Uterus (tissue), 2 donors: ENCODE results near the gene SPTLC1.
"Not testable (repeated sequence)": the region's sequence is repeated elsewhere in the genome, so short reads cannot be mapped to it uniquely, and the experiment has no call there.

ENCODE experiments used
- CTCF ChIP-seq, 4 experiments: fragments of 200-600 bp in 2 of 4; fragments of 450-650 bp in 2 of 4; sonication (generic) in 2 of 4; IDR thresholded peaks; one replicate each; pipeline ENCODE4 v1.5.1; 2016 to 2019; ENCODE audit warnings: antibody characterized with exemption in 4 of 4, mild to moderate bottlenecking in 2 of 4, moderate library complexity in 1 of 4
- POLR2A ChIP-seq, 2 donors: fragments of 450-650 bp; IDR thresholded peaks; one replicate each; pipeline ENCODE4 v1.6.1; 2016; ENCODE audit warnings: antibody characterized with exemption in 2 of 2, mild to moderate bottlenecking in 1 of 2, moderate library complexity in 1 of 2

DNA sequence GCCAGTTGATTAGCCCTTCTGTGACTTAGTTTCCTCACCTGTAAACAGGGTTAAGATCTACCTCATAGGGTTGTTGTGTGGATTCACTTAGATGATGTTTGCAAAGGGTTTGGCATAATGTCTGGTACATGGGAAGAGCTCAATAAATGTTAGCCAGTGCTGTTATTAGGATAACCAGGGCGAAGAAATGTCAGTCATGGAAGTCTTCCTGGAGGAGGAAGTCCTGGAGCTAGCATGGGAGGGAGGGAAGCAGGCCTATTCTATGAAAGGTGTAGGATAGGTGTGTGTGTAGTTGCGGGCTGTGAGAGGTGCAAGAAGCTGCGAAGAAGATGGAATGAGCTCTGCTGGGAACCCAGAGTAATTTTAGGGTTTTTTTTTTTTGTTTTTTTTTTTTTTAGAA, 30.6 kb upstream of the SPTLC1 start:
- not testable (repeated sequence) for TF ChIP-seq CTCF, POLR2A (IDR thresholded peaks at IDR 0.05)
